ENCODE data around the gene THAP4.

Gene THAP4

DNA sequence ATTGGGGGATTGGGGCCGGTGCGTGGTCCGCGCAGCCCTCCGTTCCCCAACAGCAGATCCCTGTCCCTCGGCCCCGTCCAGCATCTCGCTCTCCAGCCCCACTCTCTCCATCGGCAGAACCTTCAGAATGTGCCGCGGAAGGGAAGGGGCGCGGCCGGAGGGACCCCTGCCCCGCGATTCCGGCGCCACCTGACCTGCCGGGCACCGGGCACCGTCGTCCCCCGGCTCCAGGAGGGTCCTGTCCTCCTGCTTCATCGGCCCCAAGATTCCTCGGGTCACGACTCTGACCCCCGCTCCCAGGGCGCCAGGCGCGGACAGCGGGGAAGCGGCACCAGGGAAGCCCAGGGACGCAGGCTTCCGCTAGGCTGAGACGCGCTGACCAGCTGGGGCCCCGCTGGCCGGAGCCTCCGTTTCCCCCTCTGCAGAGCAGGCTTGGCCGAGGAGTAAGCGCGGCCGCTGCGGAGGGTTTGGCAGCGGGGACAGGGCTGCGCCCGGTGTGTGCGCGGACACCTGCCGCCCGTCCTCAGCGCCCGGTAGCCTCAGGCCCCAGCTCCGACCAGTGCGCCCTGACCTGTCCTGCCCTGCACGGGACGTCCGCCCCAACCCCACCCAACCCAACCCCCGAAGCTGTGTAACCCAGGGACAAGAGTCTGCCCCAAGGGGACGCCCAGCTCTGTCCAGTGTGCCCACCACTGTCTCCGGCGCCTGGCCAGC lies 95.2 kb downstream of the THAP4 start:
- H3K27me3 ChIP-seq (replicated peaks; ENCODE audit: insufficient read depth, low read length): peaks cover 12% of the 10 kb centered on the region
- no peak overlapping the region for H3K9ac ChIP-seq (ENCODE audit: low read length)
- TF ChIP-seq, protein P1, sequence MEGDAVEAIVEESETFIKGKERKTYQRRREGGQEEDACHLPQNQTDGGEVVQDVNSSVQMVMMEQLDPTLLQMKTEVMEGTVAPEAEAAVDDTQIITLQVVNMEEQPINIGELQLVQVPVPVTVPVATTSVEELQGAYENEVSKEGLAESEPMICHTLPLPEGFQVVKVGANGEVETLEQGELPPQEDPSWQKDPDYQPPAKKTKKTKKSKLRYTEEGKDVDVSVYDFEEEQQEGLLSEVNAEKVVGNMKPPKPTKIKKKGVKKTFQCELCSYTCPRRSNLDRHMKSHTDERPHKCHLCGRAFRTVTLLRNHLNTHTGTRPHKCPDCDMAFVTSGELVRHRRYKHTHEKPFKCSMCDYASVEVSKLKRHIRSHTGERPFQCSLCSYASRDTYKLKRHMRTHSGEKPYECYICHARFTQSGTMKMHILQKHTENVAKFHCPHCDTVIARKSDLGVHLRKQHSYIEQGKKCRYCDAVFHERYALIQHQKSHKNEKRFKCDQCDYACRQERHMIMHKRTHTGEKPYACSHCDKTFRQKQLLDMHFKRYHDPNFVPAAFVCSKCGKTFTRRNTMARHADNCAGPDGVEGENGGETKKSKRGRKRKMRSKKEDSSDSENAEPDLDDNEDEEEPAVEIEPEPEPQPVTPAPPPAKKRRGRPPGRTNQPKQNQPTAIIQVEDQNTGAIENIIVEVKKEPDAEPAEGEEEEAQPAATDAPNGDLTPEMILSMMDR (IDR thresholded peaks at IDR 0.05; ENCODE audit: low read length): no peak
- no peak for TF ChIP-seq EZH2 (optimal IDR thresholded peaks at IDR 0.05; ENCODE audit: low read depth, low read length)
- no peak for TF ChIP-seq EZH2phosphoT487 (IDR thresholded peaks at IDR 0.05; ENCODE audit: low read length)
- H3K4me3 ChIP-seq (ENCODE audit: low read length): no peak overlapping the region
- no peaks in the 10 kb centered on the region for H4K20me1 ChIP-seq (ENCODE audit: insufficient read depth, low read length)
- H3K79me2 ChIP-seq (ENCODE audit: low read length): no peaks in the 10 kb centered on the region
- DNase-seq: no peak
- no peaks in the 10 kb centered on the region for H3K36me3 ChIP-seq (replicated peaks; ENCODE audit: insufficient read depth, low read length)
- H3K9me2 ChIP-seq (replicated peaks; ENCODE audit: insufficient read depth, low read length): no peaks in the 10 kb centered on the region
- no peak overlapping the region for H3K27ac ChIP-seq (ENCODE audit: low read length)
- no peaks in the 10 kb centered on the region for H3K4me1 ChIP-seq (ENCODE audit: low read length)
- H3K9me3 ChIP-seq (replicated peaks; ENCODE audit: insufficient read depth, low read length): no peaks in the 10 kb centered on the region
- H3F3A ChIP-seq (ENCODE audit: insufficient read depth, low read length): no peaks in the 10 kb centered on the region
- H3K4me2 ChIP-seq (ENCODE audit: low read depth, low read length): no peak overlapping the region
- H2AFZ ChIP-seq (ENCODE audit: low read length): no peak overlapping the region

DNA sequence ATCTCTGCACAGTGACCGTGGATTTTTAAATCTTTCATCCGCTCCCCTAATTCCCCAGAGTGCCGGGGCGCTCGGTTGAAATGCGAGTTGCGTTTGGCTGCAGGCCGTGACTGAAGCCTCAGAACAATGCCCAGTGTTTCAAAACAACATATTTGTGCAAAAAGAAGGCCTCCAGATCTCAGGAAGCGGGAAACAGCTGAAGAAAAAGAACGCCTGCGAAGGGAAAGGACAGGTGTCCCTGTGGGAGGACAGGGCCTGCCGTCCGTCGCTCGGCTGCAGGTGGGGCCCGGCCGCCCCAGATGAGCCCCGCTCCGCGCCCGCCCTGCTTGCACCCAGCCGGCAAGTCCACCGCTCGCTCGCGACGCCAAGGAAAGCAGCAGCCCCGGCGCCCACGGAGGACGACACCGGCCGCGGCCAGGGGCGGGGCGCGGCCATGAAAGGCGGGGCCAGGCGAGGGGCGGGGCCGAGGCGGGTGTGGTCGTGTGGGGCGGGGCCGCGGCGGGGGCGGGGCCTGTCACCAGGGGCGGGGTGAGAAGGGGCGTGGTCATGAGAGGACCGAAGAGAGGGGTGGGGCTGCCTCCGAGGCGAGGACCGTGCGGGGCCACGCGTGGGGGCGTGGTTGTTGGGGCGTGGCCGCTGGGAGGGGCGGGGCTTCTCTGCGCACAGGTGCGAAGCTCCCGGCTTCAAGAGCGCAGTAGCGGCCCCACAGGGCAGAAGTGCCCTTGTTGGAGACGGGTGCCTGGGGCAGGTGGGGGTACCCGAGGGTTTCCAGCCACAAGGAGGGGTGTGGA lies 96.0 kb downstream of the THAP4 start:
- H3K4me3 ChIP-seq (ENCODE audit: low read length): no peak overlapping the region
- H3K9me3 ChIP-seq (replicated peaks; ENCODE audit: insufficient read depth, low read length): no peaks in the 10 kb centered on the region
- no peaks in the 10 kb centered on the region for H3K36me3 ChIP-seq (replicated peaks; ENCODE audit: insufficient read depth, low read length)
- no peak overlapping the region for H3K27ac ChIP-seq (ENCODE audit: low read length)
- H3F3A ChIP-seq (ENCODE audit: insufficient read depth, low read length): no peaks in the 10 kb centered on the region
- no peak for TF ChIP-seq EZH2phosphoT487 (IDR thresholded peaks at IDR 0.05; ENCODE audit: low read length)
- TF ChIP-seq EZH2 (optimal IDR thresholded peaks at IDR 0.05; ENCODE audit: low read depth, low read length): no peak
- TF ChIP-seq, protein P1 (IDR thresholded peaks at IDR 0.05; ENCODE audit: low read length): no peak
- H3K27me3 ChIP-seq (replicated peaks; ENCODE audit: insufficient read depth, low read length): peaks cover 4% of the 10 kb centered on the region; the same call in 1 of the 2 replicates
- H3K4me1 ChIP-seq (ENCODE audit: low read length): no peaks in the 10 kb centered on the region
- no peak overlapping the region for H3K9ac ChIP-seq (ENCODE audit: low read length)
- no peaks in the 10 kb centered on the region for H3K9me2 ChIP-seq (replicated peaks; ENCODE audit: insufficient read depth, low read length)
- DNase-seq: no peak
- H2AFZ ChIP-seq (ENCODE audit: low read length): no peak overlapping the region
- H4K20me1 ChIP-seq (ENCODE audit: insufficient read depth, low read length): no peaks in the 10 kb centered on the region
- no peaks in the 10 kb centered on the region for H3K79me2 ChIP-seq (ENCODE audit: low read length)
- H3K4me2 ChIP-seq (ENCODE audit: low read depth, low read length): no peak overlapping the region

DNA sequence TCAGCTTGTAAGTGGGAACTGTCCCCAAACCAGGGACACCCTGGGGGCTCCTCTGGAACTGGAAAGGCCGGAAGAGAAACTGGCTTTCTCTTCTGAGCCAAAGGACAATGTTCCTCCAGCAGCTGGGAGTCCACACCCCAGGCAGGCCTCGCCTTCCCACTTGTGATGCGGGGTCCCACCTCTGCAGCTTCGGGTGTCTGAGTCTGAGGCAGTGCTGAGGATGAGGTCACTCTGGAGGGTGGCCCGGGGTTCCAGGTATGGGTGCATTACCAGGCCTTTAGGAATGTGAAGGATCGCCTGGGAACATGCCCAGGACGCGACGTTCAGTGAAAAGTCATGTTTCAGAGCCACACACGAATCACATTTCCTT lies 96.6 kb downstream of the THAP4 start:
- no peaks in the 10 kb centered on the region for H4K20me1 ChIP-seq (ENCODE audit: insufficient read depth, low read length)

More for the DNA sequence above, 96.6 kb downstream of the THAP4 start:
- Histone ChIP-seq H3K4me1 (ENCODE audit: low read length) (no peaks in the 10 kb centered on the region), H3K4me3 (ENCODE audit: low read length) (no peak overlapping the region), H3K27me3 (replicated peaks; ENCODE audit: insufficient read depth, low read length) (peaks cover 4% of the 10 kb centered on the region; the same call in 1 of the 2 replicates), H3K9me2 (replicated peaks; ENCODE audit: insufficient read depth, low read length) (no peaks in the 10 kb centered on the region), H3K4me2 (ENCODE audit: low read depth, low read length) (no peak overlapping the region), H3K9ac (ENCODE audit: low read length) (no peak overlapping the region), H3K36me3 (replicated peaks; ENCODE audit: insufficient read depth, low read length) (no peaks in the 10 kb centered on the region), H3K79me2 (ENCODE audit: low read length) (no peaks in the 10 kb centered on the region), H3K27ac (ENCODE audit: low read length) (no peak overlapping the region), H3K9me3 (replicated peaks; ENCODE audit: insufficient read depth, low read length) (no peaks in the 10 kb centered on the region), H2AFZ (ENCODE audit: low read length) (no peak overlapping the region), H3F3A (ENCODE audit: insufficient read depth, low read length) (no peaks in the 10 kb centered on the region)
- TF ChIP-seq EZH2phosphoT487 (IDR thresholded peaks at IDR 0.05; ENCODE audit: low read length): no peak
- TF ChIP-seq, protein P1 (IDR thresholded peaks at IDR 0.05; ENCODE audit: low read length): no peak
- no peak for TF ChIP-seq EZH2 (optimal IDR thresholded peaks at IDR 0.05; ENCODE audit: low read depth, low read length)
- no peak for DNase-seq

Measured in MM.1S (cell line).